Measurements from ENCODE around the gene CRHR2.
A peak's percentile ranks its signal among the peaks of the same experiment; 100 is the strongest.

Gene CRHR2

GRCh38 chr7:30679664-30680063 is 2.6 kb downstream of the CRHR2 start:
- DNase-seq = no peak

- no peak for DNase-seq
Observed at GRCh38 chr7:30678805-30679204, 3.5 kb downstream of the CRHR2 start.

GRCh38 chr7:30674876-30675275 is 7.4 kb downstream of the CRHR2 start:
- no peak for DNase-seq

- no peak for DNase-seq
Observed at GRCh38 chr7:30674420-30674819, 7.8 kb downstream of the CRHR2 start.

GRCh38 chr7:30671793-30672465 is 10.3 kb downstream of the CRHR2 start:
- DNase-seq = peak; percentile 26

GRCh38 chr7:30668102-30668501 is 14.2 kb downstream of the CRHR2 start:
- DNase-seq = no peak

GRCh38 chr7:30667172-30667571 is 15.1 kb downstream of the CRHR2 start:
- DNase-seq = no peak

GRCh38 chr7:30665449-30665848 is 16.8 kb downstream of the CRHR2 start:
- DNase-seq = no peak

- DNase-seq = no peak
Observed at GRCh38 chr7:30665043-30665442, 17.2 kb downstream of the CRHR2 start.

- no peak for DNase-seq
Observed at GRCh38 chr7:30664184-30664885, 17.9 kb downstream of the CRHR2 start.

- no peak for DNase-seq
Observed at GRCh38 chr7:30663414-30663813, 18.8 kb downstream of the CRHR2 start.

- DNase-seq = no peak
Observed at GRCh38 chr7:30662431-30662939, 19.8 kb downstream of the CRHR2 start.

- no peak for DNase-seq
Observed at GRCh38 chr7:30661926-30662325, 20.3 kb downstream of the CRHR2 start.

- no peak for DNase-seq
Observed at GRCh38 chr7:30660331-30661255, 21.7 kb downstream of the CRHR2 start.

- DNase-seq = no peak
Observed at GRCh38 chr7:30659312-30659711, 22.9 kb downstream of the CRHR2 start.

GRCh38 chr7:30658479-30659074 is 23.7 kb downstream of the CRHR2 start:
- DNase-seq = no peak

GRCh38 chr7:30657131-30657530 is 25.1 kb downstream of the CRHR2 start:
- no peak for DNase-seq

- no peak for DNase-seq
Observed at GRCh38 chr7:30656006-30656957, 26.0 kb downstream of the CRHR2 start.

GRCh38 chr7:30655096-30655970 is 26.9 kb downstream of the CRHR2 start:
- DNase-seq = no peak

Measured in right kidney (tissue), 1 donor.